ENCODE measurements around the gene DOCK10. TPM values are rescaled to one million over a fixed set of nuclear protein-coding genes. Genes with fewer than 3 reads are reported as not detected.

DOCK10 gene
- total and polyA plus RNA-seq, 11 donors, result 0.31 to 28.6 (median 2.0) TPM

- TF ChIP-seq CTCF (IDR thresholded peaks at IDR 0.05) (no peak), POLR2A (IDR thresholded peaks at IDR 0.05) (no peak)
- intact Hi-C loops (cut with DNase I), result no loop called here
- Histone ChIP-seq H3K4me1 (peaks cover 0 to 34% (median 0%) of the 10 kb centered on the region in 12 donors), H3K4me3 (no peak overlapping the region), H3K27me3 (no peaks in the 10 kb centered on the region), H3K27ac (no peak overlapping the region), H3K9me3 (no peaks in the 10 kb centered on the region), H3K36me3 (no peaks in the 10 kb centered on the region)
- 84 to 90% (median 87%) methylated on average over 10 of the region's 10 CpGs for WGBS, 4 donors
- ATAC-seq (no peak), DNase-seq (no peak)
Measured at GRCh38 chr2:225027061-225027762, 15.1 kb downstream of the DOCK10 start.

- TF ChIP-seq POLR2A (IDR thresholded peaks at IDR 0.05) (no peak), CTCF (IDR thresholded peaks at IDR 0.05) (no peak)
- Histone ChIP-seq H3K4me3 (no peak overlapping the region), H3K27me3 (no peaks in the 10 kb centered on the region), H3K4me1 (peaks cover 0 to 34% (median 0%) of the 10 kb centered on the region in 12 donors), H3K9me3 (no peaks in the 10 kb centered on the region), H3K36me3 (no peaks in the 10 kb centered on the region), H3K27ac (peak overlapping the region in 1 of 12 donors; percentile 44)
- intact Hi-C loops (cut with DNase I), result no loop called here
- ATAC-seq (peak in 3 of 4 donors; percentile 39 to 75 (median 50)), DNase-seq (no peak)
- WGBS, 4 donors, result 69 to 83% (median 78%) methylated on average over 2 of the region's 2 CpGs
Measured at GRCh38 chr2:225025917-225026571, 16.2 kb downstream of the DOCK10 start.

- Histone ChIP-seq H3K36me3 (no peaks in the 10 kb centered on the region), H3K27ac (no peak overlapping the region), H3K4me1 (peaks cover 0 to 24% (median 0%) of the 10 kb centered on the region in 12 donors), H3K27me3 (no peaks in the 10 kb centered on the region), H3K4me3 (no peak overlapping the region), H3K9me3 (no peaks in the 10 kb centered on the region)
- ATAC-seq (no peak), DNase-seq (no peak)
- intact Hi-C loops (cut with DNase I), result no loop called here
- no peak for TF ChIP-seq CTCF (IDR thresholded peaks at IDR 0.05)
- no peak for TF ChIP-seq POLR2A (IDR thresholded peaks at IDR 0.05)
- WGBS, 4 donors, result 57 to 88% (median 69%) methylated on average over 4 of the region's 4 CpGs
Measured at GRCh38 chr2:225022188-225022587, 20.1 kb downstream of the DOCK10 start.

GRCh38 chr2:225020168-225020849 is 22.0 kb downstream of the DOCK10 start:
- H3K36me3 ChIP-seq, result no peaks in the 10 kb centered on the region
- intact Hi-C loops (cut with DNase I), result no loop called here
- no peaks in the 10 kb centered on the region for H3K27me3 ChIP-seq
- TF ChIP-seq POLR2A (IDR thresholded peaks at IDR 0.05) (no peak), CTCF (IDR thresholded peaks at IDR 0.05) (no peak)
- H3K4me1 ChIP-seq, result peaks cover 0 to 6% (median 0%) of the 10 kb centered on the region in 12 donors
- no peak overlapping the region for H3K27ac ChIP-seq
- no peak for ATAC-seq
- H3K4me3 ChIP-seq, result no peak overlapping the region
- no peak for DNase-seq
- no peaks in the 10 kb centered on the region for H3K9me3 ChIP-seq
- WGBS, 4 donors, result 79 to 89% (median 83%) methylated on average over 3 of the region's 3 CpGs

All from heart left ventricle (tissue), 16 donors.